OCI-LY7 (cell line): ENCODE results near the gene GSE1.

ENCODE experiments used
- CTCF ChIP-seq: fragments of 200-600 bp; sonication (generic); conservative IDR thresholded peaks from 2 replicates; pipeline ENCODE4 v1.5.1; 2014; ENCODE audit warnings: mild to moderate bottlenecking, antibody characterized with exemption, low read length, moderate library complexity, mixed read lengths
- EZH2phosphoT487 ChIP-seq: fragments of 200-600 bp; sonication (generic); IDR thresholded peaks from 2 replicates; pipeline ENCODE4 v1.6.1; 2018; ENCODE audit warnings: low read depth, borderline replicate concordance, mild to moderate bottlenecking, mixed run types, antibody characterized with exemption, low read length, moderate library complexity, mixed read lengths

DNA sequence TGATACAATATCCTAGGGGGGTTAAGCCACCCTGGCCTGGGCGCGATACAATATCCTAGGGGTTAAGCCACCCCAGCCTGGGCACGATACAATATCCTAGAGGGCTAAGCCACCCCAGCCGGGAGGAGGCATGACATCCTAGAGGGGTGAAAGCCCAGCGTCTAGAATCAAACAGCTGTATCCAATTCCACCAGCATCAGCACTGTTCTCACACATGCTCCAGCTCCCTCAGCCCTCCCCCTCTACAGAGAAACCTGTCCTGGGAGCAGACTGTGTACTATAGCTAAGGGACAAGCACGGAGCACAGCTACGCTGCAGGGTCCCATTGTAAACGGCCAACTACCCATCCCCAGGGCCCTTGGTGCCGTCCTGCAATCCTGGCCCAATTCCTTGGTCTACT is 69.4 kb downstream of the GSE1 start:
- TF ChIP-seq CTCF (no peak), EZH2phosphoT487 (no peak)
